AG04450 (cell line): ENCODE results near the gene CIRBP. TPM values are rescaled to one million over a fixed set of nuclear protein-coding genes. Genes with fewer than 3 reads are reported as not detected.

ENCODE experiments used
- CTCF ChIA-PET: fragments of 300-600, 350-600 bp; formaldehyde crosslinking; extraction: SDS; loops from one replicate; lab custom pipeline; 2022; ENCODE audit warnings: antibody characterized with exemption, inconsistent platforms; lab: Charles Lee
- POLR2A ChIA-PET: fragments of 350-600 bp; formaldehyde crosslinking; extraction: SDS; loops from one replicate; lab custom pipeline; 2021; ENCODE audit warnings: antibody characterized with exemption, inconsistent platforms; lab: Yijun Ruan, JAX
- DNase-seq: peaks from one replicate; pipeline ENCODE4 v3.0.0-alpha.2; 2011; ENCODE audit warnings: low read depth, low spot score
- H3K27ac ChIP-seq: one replicate; pipeline ENCODE4 v1.5.1; 2012; ENCODE audit warnings: low read depth, low read length, control low read depth
- H3K27me3 ChIP-seq: one replicate; pipeline ENCODE4 v1.6.0; 2012; ENCODE audit warnings: low read length; ENCODE audit not compliant: control insufficient read depth, insufficient read depth
- H3K4me3 ChIP-seq: 2 replicates; pipeline ENCODE4 v1.5.1; 2011; ENCODE audit warnings: mild to moderate bottlenecking, low read depth, low read length, control low read depth
- H3K9me3 ChIP-seq: 2 replicates; pipeline ENCODE4 v1.5.1; 2012; ENCODE audit warnings: low read length; ENCODE audit not compliant: control insufficient read depth, insufficient read depth
- polyA plus RNA-seq: library from polyadenylated mRNA; depleted of rRNA; stranded (reverse); fragments of >200 nt; gene quantifications from 2 replicates; pipeline ENCODE4 v1.2.3, GENCODE V29; 2011
- TF ChIP-seq, protein P1 (sequence below): IDR thresholded peaks from 2 replicates; pipeline ENCODE4 v1.5.1; 2011; ENCODE audit warnings: low read depth, low read length, control low read depth, inconsistent platforms

Gene CIRBP
- polyA plus RNA-seq, 1 experiment: 269 TPM

DNA sequence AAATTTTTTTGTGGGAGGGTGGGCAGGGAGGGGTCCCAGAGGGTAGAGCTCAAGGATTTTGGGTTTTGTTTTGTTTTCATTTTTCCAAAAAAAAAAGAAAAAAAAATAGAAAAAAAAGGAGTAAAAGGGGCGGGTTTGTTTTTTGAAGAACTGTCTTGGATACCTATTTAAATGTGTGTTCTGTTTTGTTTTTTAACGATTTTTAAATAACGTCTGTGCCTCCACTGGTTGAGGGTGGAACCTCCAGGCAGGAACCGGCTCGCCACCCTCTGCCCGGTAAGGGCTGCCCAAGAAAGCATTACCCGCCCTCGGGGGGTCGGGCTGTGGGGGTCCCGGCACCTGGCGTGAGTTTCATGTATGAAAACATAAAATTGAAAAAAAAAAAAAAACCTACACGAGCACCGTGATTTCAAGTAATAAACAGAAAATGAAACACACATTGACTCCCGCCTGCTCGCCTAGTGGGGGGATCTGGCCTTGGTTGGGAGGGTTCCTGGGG is 10.4 kb upstream of the CIRBP start:
- H3K27ac ChIP-seq: peak overlapping the region; percentile 77
- H3K27me3 ChIP-seq: no peaks in the 10 kb centered on the region
- no peak overlapping the region for H3K4me3 ChIP-seq
- CTCF ChIA-PET: interaction anchor here (1.1 to 1.4 kb wide), 2 partner anchors 8 to 15 kb away, joined by 3 read pairs; no protein-coding TSS in a partner anchor
- no peaks in the 10 kb centered on the region; the same call in 1 of the 2 replicates for H3K9me3 ChIP-seq
- DNase-seq: no peak
- POLR2A ChIA-PET: interaction anchor here (1.0 to 2.9 kb wide), 3 partner anchors 10 to 14 kb away, joined by 3 to 34 read pairs (median 5); partner anchors contain the start of gene CIRBP
- TF ChIP-seq, protein P1, sequence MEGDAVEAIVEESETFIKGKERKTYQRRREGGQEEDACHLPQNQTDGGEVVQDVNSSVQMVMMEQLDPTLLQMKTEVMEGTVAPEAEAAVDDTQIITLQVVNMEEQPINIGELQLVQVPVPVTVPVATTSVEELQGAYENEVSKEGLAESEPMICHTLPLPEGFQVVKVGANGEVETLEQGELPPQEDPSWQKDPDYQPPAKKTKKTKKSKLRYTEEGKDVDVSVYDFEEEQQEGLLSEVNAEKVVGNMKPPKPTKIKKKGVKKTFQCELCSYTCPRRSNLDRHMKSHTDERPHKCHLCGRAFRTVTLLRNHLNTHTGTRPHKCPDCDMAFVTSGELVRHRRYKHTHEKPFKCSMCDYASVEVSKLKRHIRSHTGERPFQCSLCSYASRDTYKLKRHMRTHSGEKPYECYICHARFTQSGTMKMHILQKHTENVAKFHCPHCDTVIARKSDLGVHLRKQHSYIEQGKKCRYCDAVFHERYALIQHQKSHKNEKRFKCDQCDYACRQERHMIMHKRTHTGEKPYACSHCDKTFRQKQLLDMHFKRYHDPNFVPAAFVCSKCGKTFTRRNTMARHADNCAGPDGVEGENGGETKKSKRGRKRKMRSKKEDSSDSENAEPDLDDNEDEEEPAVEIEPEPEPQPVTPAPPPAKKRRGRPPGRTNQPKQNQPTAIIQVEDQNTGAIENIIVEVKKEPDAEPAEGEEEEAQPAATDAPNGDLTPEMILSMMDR: no peak

DNA sequence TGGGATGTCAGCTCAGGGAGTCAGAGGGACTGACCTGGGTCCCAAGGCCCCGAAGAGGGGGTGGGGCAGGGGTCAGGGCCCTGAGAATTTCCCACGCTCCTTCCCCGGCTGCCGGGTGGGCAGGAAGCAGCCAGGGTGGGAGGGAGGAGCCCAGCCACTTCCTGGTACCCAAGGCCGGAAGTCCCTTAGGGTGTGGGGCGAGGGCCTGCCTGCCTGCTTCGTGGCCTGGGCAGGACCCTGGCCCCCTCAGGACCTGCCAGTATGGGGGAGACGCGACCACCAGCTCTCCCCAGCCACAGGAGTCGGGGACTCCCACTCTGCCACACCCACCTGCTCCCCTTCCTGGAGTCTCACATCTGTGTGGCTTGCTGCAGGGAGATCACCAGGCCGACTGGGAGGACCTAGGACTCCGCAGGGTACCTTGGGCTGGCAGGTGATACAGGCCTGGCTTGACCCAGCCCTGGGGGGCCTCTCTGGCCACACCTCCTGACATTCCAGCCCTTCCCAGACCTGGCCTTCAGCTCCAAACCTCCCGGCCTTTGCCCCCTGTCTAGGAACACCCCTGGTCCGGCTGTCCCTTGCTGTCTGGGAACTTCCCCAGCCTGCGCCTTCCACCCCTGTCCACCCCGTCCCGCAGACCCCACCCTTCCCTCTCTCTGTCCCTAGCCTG is 9.8 kb upstream of the CIRBP start:
- no peaks in the 10 kb centered on the region for H3K27me3 ChIP-seq
- POLR2A ChIA-PET: interaction anchor here (0.6 to 2.9 kb wide), 4 partner anchors 10 to 105 kb away, joined by 3 to 34 read pairs (median 4); partner anchors contain the start of gene CIRBP
- TF ChIP-seq, protein P1: no peak
- no peak for DNase-seq
- no peak overlapping the region for H3K4me3 ChIP-seq
- CTCF ChIA-PET: interaction anchor here (1.4 kb wide), 1 partner anchor 15 kb away, joined by 3 read pairs; no protein-coding TSS in a partner anchor
- no peaks in the 10 kb centered on the region; the same call in 1 of the 2 replicates for H3K9me3 ChIP-seq
- H3K27ac ChIP-seq: peak overlapping the region; percentile 77

DNA sequence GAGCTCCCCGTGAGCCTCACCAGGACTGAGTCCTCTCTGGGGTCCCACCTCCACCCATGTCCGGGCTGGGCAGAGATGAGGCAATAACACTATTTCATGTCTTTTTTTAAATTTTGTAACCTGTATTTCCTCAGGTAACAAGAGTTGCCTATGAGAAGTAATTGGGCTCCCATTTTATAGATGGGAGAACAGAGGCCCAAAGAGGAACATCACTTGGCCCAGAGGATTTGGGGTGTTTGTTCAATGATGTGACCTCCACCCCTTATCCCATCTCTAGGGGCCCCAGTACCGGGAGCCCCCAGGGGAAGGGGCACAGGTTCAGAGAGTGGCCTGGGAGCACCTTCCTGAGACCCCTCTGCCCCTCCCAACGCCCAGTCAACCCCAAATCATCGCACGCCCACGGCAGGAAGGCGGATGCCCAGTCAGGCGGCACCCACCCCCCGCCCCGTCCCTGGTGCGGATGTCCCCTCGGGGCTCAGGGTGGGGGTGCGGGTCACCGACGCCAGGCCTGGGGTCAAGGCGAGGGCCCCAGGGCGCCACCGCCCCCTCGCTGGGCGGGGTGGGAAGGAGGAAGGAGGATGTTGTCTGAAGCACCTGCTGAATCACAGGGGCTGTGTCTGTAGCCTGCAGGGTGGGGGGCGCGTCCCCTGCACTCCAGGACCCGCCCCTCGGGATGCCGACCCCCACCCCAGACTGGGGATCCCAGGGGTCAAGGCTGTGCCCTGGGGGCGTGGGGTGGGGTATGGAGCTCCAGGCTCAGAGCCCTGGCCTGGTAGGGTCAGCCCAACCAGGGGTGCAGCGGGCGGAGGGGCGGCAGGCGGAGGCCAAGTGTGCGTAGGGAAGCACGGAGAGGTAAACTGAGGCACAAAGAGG is 9.0 kb upstream of the CIRBP start:
- DNase-seq: no peak
- Histone ChIP-seq H3K4me3 (peak overlapping the region; percentile 36; the same call in 1 of the 2 replicates), H3K27me3 (no peaks in the 10 kb centered on the region), H3K9me3 (no peaks in the 10 kb centered on the region; the same call in 1 of the 2 replicates), H3K27ac (peak overlapping the region; percentile 77)
- TF ChIP-seq, protein P1: no peak
- CTCF ChIA-PET: no interaction called here
- POLR2A ChIA-PET: interaction anchor here (0.6 to 2.9 kb wide), 4 partner anchors 9 to 106 kb away, joined by 3 to 34 read pairs (median 5); partner anchors contain the start of genes CIRBP and FAM174C

DNA sequence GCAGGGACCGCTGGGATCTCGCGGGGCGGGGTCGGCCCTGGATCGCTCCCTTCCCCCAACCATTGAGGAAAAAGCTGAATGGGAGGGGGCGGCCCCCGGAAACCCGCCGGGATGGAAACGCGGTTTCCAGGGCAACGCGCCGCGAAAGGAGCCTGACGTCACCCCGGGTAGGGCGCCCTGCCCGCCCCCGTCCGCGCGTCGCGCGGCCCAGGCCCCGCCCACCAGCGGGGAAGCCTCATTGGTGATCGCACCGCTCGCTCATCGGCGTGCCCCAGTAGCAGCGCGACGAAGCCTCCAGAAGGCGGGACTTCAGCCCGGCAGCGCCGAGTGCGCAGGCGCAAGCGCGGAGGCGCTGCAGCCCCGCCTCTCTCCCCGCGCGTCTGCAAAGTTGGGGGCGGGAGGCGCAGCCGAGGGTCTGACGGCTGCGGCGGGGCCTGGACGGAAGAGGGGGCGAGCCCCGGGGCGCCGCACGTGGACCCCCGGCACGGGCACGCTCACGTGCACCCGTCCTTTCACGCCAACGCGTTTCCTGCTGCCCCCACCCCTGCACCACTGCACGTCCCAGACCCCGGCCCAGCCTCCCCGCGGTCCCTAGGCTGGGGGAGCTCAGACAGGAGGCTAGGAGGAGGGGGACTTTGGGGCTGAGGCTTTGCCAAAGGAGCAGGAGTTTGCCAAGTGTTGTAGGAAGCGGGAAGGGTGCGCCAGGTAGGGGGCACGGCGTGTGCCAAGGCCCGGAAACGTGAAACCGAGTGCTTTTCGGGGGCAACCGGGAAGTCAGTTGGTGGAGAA is 8.2 kb upstream of the CIRBP start:
- CTCF ChIA-PET: no interaction called here

More for the DNA sequence above, 8.2 kb upstream of the CIRBP start:
- Histone ChIP-seq H3K9me3 (no peaks in the 10 kb centered on the region; the same call in 1 of the 2 replicates), H3K27ac (peak overlapping the region; percentile 77), H3K27me3 (no peaks in the 10 kb centered on the region), H3K4me3 (peak overlapping the region; percentile 66)
- POLR2A ChIA-PET: interaction anchor here (1.2 to 2.9 kb wide), 4 partner anchors 8 to 20 kb away, joined by 3 to 34 read pairs (median 6); partner anchors contain the start of genes ATP5F1D, CIRBP and FAM174C
- TF ChIP-seq, protein P1: no peak
- peak; percentile 93 for DNase-seq
